Measurements from ENCODE around the gene MYO1B.

MYO1B gene

GRCh38 chr2:191369034-191369433 is 123.8 kb downstream of the MYO1B start:
- peak; percentile 11 for DNase-seq

GRCh38 chr2:191374366-191374765 is 129.2 kb downstream of the MYO1B start:
- no peak for DNase-seq

GRCh38 chr2:191374939-191375338 is 129.7 kb downstream of the MYO1B start:
- DNase-seq: no peak

GRCh38 chr2:191376981-191377629 is 131.9 kb downstream of the MYO1B start:
- DNase-seq: peak; percentile 94

GRCh38 chr2:191379375-191379774 is 134.2 kb downstream of the MYO1B start:
- no peak for DNase-seq

GRCh38 chr2:191382801-191383200 is 137.6 kb downstream of the MYO1B start:
- peak; percentile 78 for DNase-seq

GRCh38 chr2:191383486-191383885 is 138.3 kb downstream of the MYO1B start:
- no peak for DNase-seq

GRCh38 chr2:191384829-191385228 is 139.6 kb downstream of the MYO1B start:
- DNase-seq: peak; percentile 13

GRCh38 chr2:191385416-191386160 is 140.4 kb downstream of the MYO1B start:
- DNase-seq: peak; percentile 42

- DNase-seq: peak; percentile 87
These were observed 141.8 kb downstream of the MYO1B start for GRCh38 chr2:191386938-191387536.

GRCh38 chr2:191389288-191389687 is 144.1 kb downstream of the MYO1B start:
- no peak for DNase-seq

- DNase-seq: no peak
These were observed 146.0 kb downstream of the MYO1B start for GRCh38 chr2:191391171-191391570.

- DNase-seq: no peak
These were observed 148.8 kb downstream of the MYO1B start for GRCh38 chr2:191394043-191394442.

GRCh38 chr2:191396794-191397193 is 151.6 kb downstream of the MYO1B start:
- no peak for DNase-seq

- DNase-seq: no peak
These were observed 154.4 kb downstream of the MYO1B start for GRCh38 chr2:191399601-191400000.

- peak; percentile 75 for DNase-seq
These were observed 156.1 kb downstream of the MYO1B start for GRCh38 chr2:191401287-191401686.

GRCh38 chr2:191402966-191403565 is 157.9 kb downstream of the MYO1B start:
- DNase-seq: no peak

- peak; percentile 74 for DNase-seq
These were observed 159.4 kb downstream of the MYO1B start for GRCh38 chr2:191404568-191404991.

- DNase-seq: no peak
These were observed 160.3 kb downstream of the MYO1B start for GRCh38 chr2:191405546-191405945.

GRCh38 chr2:191410646-191411436 is 165.6 kb downstream of the MYO1B start:
- DNase-seq: no peak

- no peak for DNase-seq
These were observed 166.3 kb downstream of the MYO1B start for GRCh38 chr2:191411472-191411871.

GRCh38 chr2:191412353-191412752 is 167.1 kb downstream of the MYO1B start:
- DNase-seq: no peak

GRCh38 chr2:191415101-191415500 is 169.9 kb downstream of the MYO1B start:
- DNase-seq: no peak
